WI38 (cell line): ENCODE measurements around the gene ZNF30.
"Not testable (repeated sequence)": the region's sequence is repeated elsewhere in the genome, so short reads cannot be mapped to it uniquely, and the experiment has no call there.

Source experiments
- H3K4me3 ChIP-seq: 2 replicates; pipeline ENCODE4 v1.5.1; 2011; ENCODE audit warnings: low read depth, mild to moderate bottlenecking, control low read depth, low read length
- CTCF ChIP-seq: IDR thresholded peaks from 2 replicates; pipeline ENCODE4 v1.5.1; 2012; ENCODE audit warnings: low read depth, mild to moderate bottlenecking, control low read depth, low read length

ZNF30 gene

GRCh38 chr19:34910770-34911169, 15.9 kb upstream of the ZNF30 start:
- TF ChIP-seq CTCF, result no peak
- H3K4me3 ChIP-seq, result no peak overlapping the region

- H3K4me3 ChIP-seq, result not testable (repeated sequence)
Measured at GRCh38 chr19:34917144-34917543, 9.6 kb upstream of the ZNF30 start.

GRCh38 chr19:34918190-34918589, 8.5 kb upstream of the ZNF30 start:
- no peak for TF ChIP-seq CTCF

GRCh38 chr19:34920090-34920786, 6.5 kb upstream of the ZNF30 start:
- not testable (repeated sequence) for H3K4me3 ChIP-seq

More at GRCh38 chr19:34918190-34918589, 8.5 kb upstream of the ZNF30 start:
- no peak overlapping the region for H3K4me3 ChIP-seq

- TF ChIP-seq CTCF, result no peak
- H3K4me3 ChIP-seq, result no peak overlapping the region
Measured at GRCh38 chr19:34925278-34925855, 1.3 kb upstream of the ZNF30 start.

GRCh38 chr19:34926361-34926684, 380 bp upstream of the ZNF30 start:
- no peak overlapping the region; the same call in 1 of the 2 replicates for H3K4me3 ChIP-seq
- TF ChIP-seq CTCF, result no peak

- TF ChIP-seq CTCF, result no peak
- H3K4me3 ChIP-seq, result no peak overlapping the region
Measured at GRCh38 chr19:34932494-34932893, 5.8 kb downstream of the ZNF30 start.

- no peak overlapping the region for H3K4me3 ChIP-seq
- TF ChIP-seq CTCF, result no peak
Measured at GRCh38 chr19:34936184-34936583, 9.5 kb downstream of the ZNF30 start.
